Measurements from ENCODE around the gene TENM4. TPM values are rescaled to one million over a fixed set of nuclear protein-coding genes. Genes with fewer than 3 reads are reported as not detected.

Gene TENM4
- total and polyA plus RNA-seq, 2 of the 13 experiments (the other 11 are each of a cell fraction or from before 2014, with no cell fraction given), result not detected

DNA sequence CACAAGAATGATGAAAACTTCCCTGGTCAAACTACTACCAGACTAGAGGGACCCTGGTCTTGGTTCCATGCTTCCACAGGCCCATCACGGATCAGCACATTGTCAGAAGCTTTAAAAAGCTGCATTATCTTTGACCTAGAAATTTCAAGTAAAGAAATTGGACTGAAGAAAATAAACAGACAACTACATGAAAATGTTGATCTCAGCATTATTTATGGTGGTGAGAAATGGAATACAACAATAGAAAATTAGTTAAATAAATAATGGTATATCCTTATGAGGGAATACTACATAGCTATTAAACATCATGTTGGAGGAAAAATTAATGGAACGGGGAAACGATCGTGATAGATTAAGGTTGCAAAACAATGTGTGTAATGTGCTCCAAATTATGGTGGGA lies 13.7 kb downstream of the TENM4 start:
- Histone ChIP-seq H3K4me2 (ENCODE audit: low read depth, low read length) (no peak overlapping the region), H3K79me2 (ENCODE audit: insufficient read depth, low read length) (no peaks in the 10 kb centered on the region), H3K27ac (ENCODE audit: extremely low read length, insufficient read depth, low read length) (no peak overlapping the region), H2AFZ (ENCODE audit: low read length) (no peak overlapping the region), H3K4me1 (ENCODE audit: insufficient read depth, low read length) (no peaks in the 10 kb centered on the region), H3K36me3 (replicated peaks in 1 of 2; ENCODE audit: control insufficient read depth in 1 of 2, insufficient read depth in 2 of 2, low read length in 2 of 2) (no peaks in the 10 kb centered on the region), H3K9me3 (ENCODE audit: low read length) (no peaks in the 10 kb centered on the region), H4K20me1 (ENCODE audit: insufficient read depth, low read length) (no peaks in the 10 kb centered on the region), H3K4me3 (replicated peaks in 1 of 3; ENCODE audit: insufficient read depth in 1 of 3, low read depth in 2 of 3, low read length in 3 of 3) (no peak overlapping the region), H3K27me3 (ENCODE audit: control insufficient read depth in 1 of 2, insufficient read depth in 2 of 2, low read length in 2 of 2) (0 out of 5 replicates have a peak, but pooled peaks cover 0 to 9% of the 10 kb centered on the region in 2 experiments), H3K9ac (ENCODE audit: insufficient read depth, low read depth, low read length) (no peak overlapping the region)
- DNase-seq (ENCODE audit: low spot score), result no peak
- FAIRE-seq, result no peak
- ATAC-seq, result no peak
- BruUV-seq (replicated peaks), result no TSS peak
- POLR2A ChIA-PET, result no interaction called here
- TF ChIP-seq ZFP82 (CRISPR knock-in tag; IDR thresholded peaks at IDR 0.05; ENCODE audit: borderline replicate concordance), result no peak
- peak; percentile 78; the same call in 1 of the 2 replicates for TF ChIP-seq MAFF (IDR thresholded peaks at IDR 0.05; ENCODE audit: low read depth, low read length)
- TF ChIP-seq MAFK (conservative IDR thresholded peaks at IDR 0.05 in 1 of 2, IDR thresholded peaks at IDR 0.05 in 1 of 2; ENCODE audit: low read length in 2 of 2), result peak; percentile 80 to 89
- TF ChIP-seq, protein P1, sequence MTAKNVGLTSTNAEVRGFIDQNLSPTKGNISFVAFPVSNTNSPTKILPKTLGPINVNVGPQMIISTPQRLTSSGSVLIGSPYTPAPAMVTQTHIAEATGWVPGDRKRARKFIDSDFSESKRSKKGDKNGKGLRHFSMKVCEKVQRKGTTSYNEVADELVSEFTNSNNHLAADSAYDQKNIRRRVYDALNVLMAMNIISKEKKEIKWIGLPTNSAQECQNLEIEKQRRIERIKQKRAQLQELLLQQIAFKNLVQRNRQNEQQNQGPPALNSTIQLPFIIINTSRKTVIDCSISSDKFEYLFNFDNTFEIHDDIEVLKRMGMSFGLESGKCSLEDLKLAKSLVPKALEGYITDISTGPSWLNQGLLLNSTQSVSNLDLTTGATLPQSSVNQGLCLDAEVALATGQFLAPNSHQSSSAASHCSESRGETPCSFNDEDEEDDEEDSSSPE (CRISPR knock-in tag; IDR thresholded peaks at IDR 0.05), result no peak
- no peak for TF ChIP-seq STAG1 (CRISPR knock-in tag; IDR thresholded peaks at IDR 0.05)
- in situ Hi-C loops (cut with HindIII; ENCODE audit: extremely low pct_ligation_motif_present, low pct_unique_long_range_greater_than_20kb) (no loop called here), intact Hi-C loops (cut with micrococcal nuclease; ENCODE audit: unreplicated experiment) (no loop called here)
- CTCF ChIA-PET (ENCODE audit: low intra/inter-chr PET ratio, low total read pairs), result no interaction called here
- 1% methylated on average over 4 of the region's 4 CpGs for WGBS (ENCODE audit: low lambda C conversion rate)

DNA sequence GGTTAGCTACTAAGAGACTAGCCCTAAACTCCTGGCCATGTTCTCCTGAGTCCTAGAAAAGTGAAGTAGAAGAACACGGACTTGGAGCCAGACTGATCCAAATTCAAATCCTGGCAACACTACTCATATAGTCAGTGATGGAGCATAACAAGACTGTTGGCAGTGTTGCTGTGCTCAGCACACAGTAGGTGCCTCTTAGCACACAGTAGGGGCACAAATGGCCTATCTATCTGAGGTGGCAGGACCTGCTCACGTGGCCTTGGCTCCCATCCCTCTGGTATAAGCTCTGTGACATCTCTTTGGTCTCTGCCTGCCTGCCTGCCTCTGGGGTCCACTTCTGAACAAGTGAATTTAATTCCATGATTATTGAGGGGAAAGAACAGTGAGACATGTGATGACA lies 15.4 kb downstream of the TENM4 start:
- Histone ChIP-seq H3K36me3 (replicated peaks in 1 of 2; ENCODE audit: control insufficient read depth in 1 of 2, insufficient read depth in 2 of 2, low read length in 2 of 2) (no peaks in the 10 kb centered on the region), H3K4me1 (ENCODE audit: insufficient read depth, low read length) (no peaks in the 10 kb centered on the region), H3K27me3 (ENCODE audit: control insufficient read depth in 1 of 2, insufficient read depth in 2 of 2, low read length in 2 of 2) (0 out of 5 replicates have a peak, but pooled peaks cover 0 to 9% of the 10 kb centered on the region in 2 experiments), H2AFZ (ENCODE audit: low read length) (no peak overlapping the region), H3K27ac (ENCODE audit: extremely low read length, insufficient read depth, low read length) (no peak overlapping the region), H3K9me3 (ENCODE audit: low read length) (no peaks in the 10 kb centered on the region), H3K4me3 (replicated peaks in 1 of 3; ENCODE audit: insufficient read depth in 1 of 3, low read depth in 2 of 3, low read length in 3 of 3) (no peak overlapping the region), H3K4me2 (ENCODE audit: low read depth, low read length) (no peak overlapping the region), H3K9ac (ENCODE audit: insufficient read depth, low read depth, low read length) (no peak overlapping the region), H3K79me2 (ENCODE audit: insufficient read depth, low read length) (no peaks in the 10 kb centered on the region), H4K20me1 (ENCODE audit: insufficient read depth, low read length) (no peaks in the 10 kb centered on the region)
- POLR2A ChIA-PET, result no interaction called here
- peak; percentile 73 for TF ChIP-seq ZKSCAN1 (IDR thresholded peaks at IDR 0.05; ENCODE audit: low read length)
- TF ChIP-seq, protein P2, sequence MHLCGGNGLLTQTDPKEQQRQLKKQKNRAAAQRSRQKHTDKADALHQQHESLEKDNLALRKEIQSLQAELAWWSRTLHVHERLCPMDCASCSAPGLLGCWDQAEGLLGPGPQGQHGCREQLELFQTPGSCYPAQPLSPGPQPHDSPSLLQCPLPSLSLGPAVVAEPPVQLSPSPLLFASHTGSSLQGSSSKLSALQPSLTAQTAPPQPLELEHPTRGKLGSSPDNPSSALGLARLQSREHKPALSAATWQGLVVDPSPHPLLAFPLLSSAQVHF (CRISPR knock-in tag; IDR thresholded peaks at IDR 0.05), result no peak
- TF ChIP-seq TOE1 (CRISPR knock-in tag; IDR thresholded peaks at IDR 0.05), result no peak
- no peak for TF ChIP-seq ZNF510 (CRISPR knock-in tag; IDR thresholded peaks at IDR 0.05; ENCODE audit: low read depth)
- TF ChIP-seq, protein P3, sequence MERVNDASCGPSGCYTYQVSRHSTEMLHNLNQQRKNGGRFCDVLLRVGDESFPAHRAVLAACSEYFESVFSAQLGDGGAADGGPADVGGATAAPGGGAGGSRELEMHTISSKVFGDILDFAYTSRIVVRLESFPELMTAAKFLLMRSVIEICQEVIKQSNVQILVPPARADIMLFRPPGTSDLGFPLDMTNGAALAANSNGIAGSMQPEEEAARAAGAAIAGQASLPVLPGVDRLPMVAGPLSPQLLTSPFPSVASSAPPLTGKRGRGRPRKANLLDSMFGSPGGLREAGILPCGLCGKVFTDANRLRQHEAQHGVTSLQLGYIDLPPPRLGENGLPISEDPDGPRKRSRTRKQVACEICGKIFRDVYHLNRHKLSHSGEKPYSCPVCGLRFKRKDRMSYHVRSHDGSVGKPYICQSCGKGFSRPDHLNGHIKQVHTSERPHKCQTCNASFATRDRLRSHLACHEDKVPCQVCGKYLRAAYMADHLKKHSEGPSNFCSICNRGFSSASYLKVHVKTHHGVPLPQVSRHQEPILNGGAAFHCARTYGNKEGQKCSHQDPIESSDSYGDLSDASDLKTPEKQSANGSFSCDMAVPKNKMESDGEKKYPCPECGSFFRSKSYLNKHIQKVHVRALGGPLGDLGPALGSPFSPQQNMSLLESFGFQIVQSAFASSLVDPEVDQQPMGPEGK (CRISPR knock-in tag; IDR thresholded peaks at IDR 0.05), result no peak
- 0% methylated on average over 2 of the region's 2 CpGs for WGBS (ENCODE audit: low lambda C conversion rate)
- ATAC-seq (no peak), DNase-seq (ENCODE audit: low spot score) (no peak), FAIRE-seq (no peak)
- CTCF ChIA-PET (ENCODE audit: low intra/inter-chr PET ratio, low total read pairs), result no interaction called here
- intact Hi-C loops (cut with micrococcal nuclease; ENCODE audit: unreplicated experiment) (no loop called here), in situ Hi-C loops (cut with HindIII; ENCODE audit: extremely low pct_ligation_motif_present, low pct_unique_long_range_greater_than_20kb) (no loop called here)
- BruUV-seq (replicated peaks), result no TSS peak

Measured in HepG2 (cell line).